ENCODE measurements around the gene SGCG.

- no peak for TF ChIP-seq CTCF (IDR thresholded peaks at IDR 0.05)
- no peak for TF ChIP-seq RFX5 (IDR thresholded peaks at IDR 0.05)
- no peak for TF ChIP-seq HMGXB4 (CRISPR knock-in tag; IDR thresholded peaks at IDR 0.05; ENCODE audit: borderline replicate concordance)
- TF ChIP-seq MAFK (IDR thresholded peaks at IDR 0.05; ENCODE audit: partially characterized antibody), result no peak
- no peak for TF ChIP-seq ATOH8 (CRISPR knock-in tag; IDR thresholded peaks at IDR 0.05; ENCODE audit: low read depth)
- TF ChIP-seq POLR2A (IDR thresholded peaks at IDR 0.05; ENCODE audit: low read length), result no peak
- TF ChIP-seq E2F6 (IDR thresholded peaks at IDR 0.05; ENCODE audit: borderline replicate concordance, low read depth), result no peak
- TF ChIP-seq KDM1A (IDR thresholded peaks at IDR 0.05; ENCODE audit: low read depth), result no peak
- no peak for TF ChIP-seq CHD2 (IDR thresholded peaks at IDR 0.05; ENCODE audit: low read length, partially characterized antibody)
- TF ChIP-seq SMC3 (IDR thresholded peaks at IDR 0.05), result no peak
- TF ChIP-seq PBX3 (IDR thresholded peaks at IDR 0.05), result no peak
- TF ChIP-seq POLR2AphosphoS2 (conservative IDR thresholded peaks at IDR 0.05; ENCODE audit: low read length), result no peak
- TF ChIP-seq USF2 (IDR thresholded peaks at IDR 0.05), result no peak
- TF ChIP-seq TP53 (CRISPR knock-in tag; IDR thresholded peaks at IDR 0.05), result no peak
Measured at GRCh38 chr13:23161481-23161825, 19.3 kb upstream of the SGCG start.

Measured in A549 (cell line).